ENCODE measurements around the gene SLC44A3.

SLC44A3 gene

DNA sequence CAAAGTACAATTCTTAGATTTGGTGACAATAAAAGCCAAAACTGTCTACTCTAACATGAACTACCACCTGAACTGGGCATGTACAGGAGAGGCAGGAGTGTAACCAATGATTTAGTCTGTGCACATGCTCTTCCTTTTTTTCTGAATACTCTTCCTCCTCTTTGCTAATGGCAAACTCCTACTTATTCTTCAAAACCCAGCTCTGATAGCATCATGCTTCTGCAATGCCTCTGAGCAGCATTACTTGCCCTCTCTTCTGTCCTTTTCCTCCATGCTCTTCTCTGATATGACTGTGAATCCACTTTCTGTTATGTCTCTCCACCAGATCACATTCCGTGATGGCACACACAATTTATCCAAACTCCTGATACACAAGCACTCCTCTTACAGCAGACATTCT, 75.4 kb downstream of the SLC44A3 start:
- peaks cover 38 to 49% of the 10 kb centered on the region in 2 donors for H3K36me3 ChIP-seq (ENCODE audit: control insufficient read depth in 1 of 2, insufficient read depth in 2 of 2, low read length in 2 of 2)

DNA sequence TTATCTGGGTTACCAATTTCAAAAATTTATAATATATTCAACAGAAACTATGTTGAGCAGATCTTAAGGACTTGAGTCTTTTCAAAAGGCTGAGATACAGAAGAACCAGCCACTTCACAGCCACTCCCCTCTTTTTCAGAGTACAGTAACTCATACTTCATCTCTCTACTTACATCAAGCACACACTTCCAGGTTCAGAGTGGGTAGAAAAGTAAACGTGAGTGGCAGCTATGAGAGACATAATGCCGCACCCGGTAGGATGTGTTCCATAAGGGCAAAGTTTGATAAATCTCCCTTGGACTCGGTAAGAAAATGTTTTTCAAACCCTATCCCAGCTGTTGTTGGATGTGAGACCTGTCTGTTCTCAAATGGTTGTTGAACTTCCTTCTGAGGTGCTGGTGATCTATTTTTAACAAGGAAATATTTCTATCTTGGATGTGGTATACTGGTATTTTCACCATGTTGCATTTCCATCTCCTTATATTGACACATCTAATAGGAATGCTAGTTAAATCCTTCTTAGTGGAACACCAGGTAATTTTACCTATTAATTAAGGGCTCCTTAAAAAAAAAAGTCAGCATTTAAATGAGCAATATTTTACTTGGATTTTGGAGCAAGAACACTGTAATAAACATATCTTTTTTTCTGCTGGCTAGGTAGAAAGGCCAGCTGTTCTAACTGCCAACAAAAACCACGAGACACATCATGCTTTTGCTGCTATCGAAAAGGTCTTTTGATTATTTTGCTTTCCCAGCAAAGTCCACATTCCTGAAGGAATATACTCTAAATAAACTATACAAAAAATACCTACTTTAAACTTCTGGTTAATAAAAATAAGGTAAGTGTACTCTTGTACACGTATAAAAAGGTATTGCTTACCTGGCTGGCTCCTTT, 78.6 kb downstream of the SLC44A3 start:
- no peaks in the 10 kb centered on the region for H3K27me3 ChIP-seq (ENCODE audit: low read depth, low read length)
- H3K4me3 ChIP-seq (ENCODE audit: low read depth in 1 of 2, low read length in 2 of 2) = no peak overlapping the region
- peak overlapping the region; percentile 3 for H3K27ac ChIP-seq (ENCODE audit: low read length)
- H3K9me3 ChIP-seq (ENCODE audit: control insufficient read depth in 1 of 2, low read length in 2 of 2) = no peaks in the 10 kb centered on the region
- H3K36me3 ChIP-seq (ENCODE audit: control insufficient read depth in 1 of 2, insufficient read depth in 2 of 2, low read length in 2 of 2) = peaks cover 34 to 49% of the 10 kb centered on the region in 2 donors
- H3K4me1 ChIP-seq (ENCODE audit: control insufficient read depth in 1 of 2, insufficient read depth in 2 of 2, low read length in 2 of 2) = peaks cover 6 to 42% of the 10 kb centered on the region in 2 donors

More for the DNA sequence above, 75.4 kb downstream of the SLC44A3 start:
- Histone ChIP-seq H3K27ac (ENCODE audit: low read length) (no peak overlapping the region), H3K27me3 (ENCODE audit: low read depth, low read length) (no peaks in the 10 kb centered on the region), H3K9me3 (ENCODE audit: control insufficient read depth in 1 of 2, low read length in 2 of 2) (no peaks in the 10 kb centered on the region), H3K4me3 (ENCODE audit: low read depth in 1 of 2, low read length in 2 of 2) (no peak overlapping the region), H3K4me1 (ENCODE audit: control insufficient read depth in 1 of 2, insufficient read depth in 2 of 2, low read length in 2 of 2) (peaks cover 6 to 23% of the 10 kb centered on the region in 2 donors)

DNA sequence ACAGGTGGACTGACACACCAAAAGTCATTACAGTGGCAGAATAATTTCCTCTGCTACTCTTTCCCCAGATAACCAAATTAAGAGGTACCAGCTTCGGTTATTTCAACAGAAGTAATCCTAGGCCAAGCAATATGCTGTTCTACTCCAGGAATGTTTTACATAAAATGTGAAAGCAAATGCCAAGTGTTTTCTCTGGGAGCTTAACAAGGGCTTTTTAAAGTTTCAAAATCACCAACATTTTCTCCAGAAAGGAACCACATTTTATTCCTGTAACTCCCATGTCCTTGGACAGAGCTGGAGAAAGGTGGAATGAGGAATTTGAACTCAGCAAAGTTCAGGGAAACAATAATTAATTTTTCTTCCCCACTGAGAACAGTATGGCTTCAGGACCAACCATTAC, 79.6 kb downstream of the SLC44A3 start:
- Histone ChIP-seq H3K4me3 (ENCODE audit: low read depth in 1 of 2, low read length in 2 of 2) (no peak overlapping the region), H3K4me1 (ENCODE audit: control insufficient read depth in 1 of 2, insufficient read depth in 2 of 2, low read length in 2 of 2) (peaks cover 6 to 52% of the 10 kb centered on the region in 2 donors), H3K36me3 (ENCODE audit: control insufficient read depth in 1 of 2, insufficient read depth in 2 of 2, low read length in 2 of 2) (peaks cover 34 to 49% of the 10 kb centered on the region in 2 donors), H3K27me3 (ENCODE audit: low read depth, low read length) (no peaks in the 10 kb centered on the region), H3K9me3 (ENCODE audit: control insufficient read depth in 1 of 2, low read length in 2 of 2) (no peaks in the 10 kb centered on the region), H3K27ac (ENCODE audit: low read length) (peak overlapping the region; percentile 21)

DNA sequence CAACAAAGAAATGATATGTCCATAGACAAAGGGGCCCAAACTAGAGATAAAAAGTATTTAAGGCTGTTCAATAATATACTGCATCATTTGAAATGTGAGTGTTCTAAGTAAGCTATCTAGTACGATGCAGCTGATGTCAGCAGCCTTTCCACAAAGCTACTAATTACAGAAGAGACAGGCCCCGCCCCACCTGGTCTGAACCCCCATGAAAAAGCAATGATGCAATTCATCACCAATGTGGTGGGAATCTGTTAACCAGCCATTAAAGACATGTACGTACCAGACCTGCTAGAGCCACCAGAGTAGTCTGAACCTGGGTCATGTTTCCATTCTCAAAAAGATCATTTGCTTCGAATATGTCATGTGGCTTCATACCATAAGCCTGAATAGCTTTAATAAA, 81.7 kb downstream of the SLC44A3 start:
- H3K27me3 ChIP-seq (ENCODE audit: low read depth, low read length) = no peaks in the 10 kb centered on the region
- peaks cover 6 to 70% of the 10 kb centered on the region in 2 donors for H3K4me1 ChIP-seq (ENCODE audit: control insufficient read depth in 1 of 2, insufficient read depth in 2 of 2, low read length in 2 of 2)
- no peak overlapping the region for H3K27ac ChIP-seq (ENCODE audit: low read length)
- H3K4me3 ChIP-seq (ENCODE audit: low read depth in 1 of 2, low read length in 2 of 2) = no peak overlapping the region
- no peaks in the 10 kb centered on the region for H3K9me3 ChIP-seq (ENCODE audit: control insufficient read depth in 1 of 2, low read length in 2 of 2)
- peaks cover 18 to 32% of the 10 kb centered on the region in 2 donors for H3K36me3 ChIP-seq (ENCODE audit: control insufficient read depth in 1 of 2, insufficient read depth in 2 of 2, low read length in 2 of 2)

DNA sequence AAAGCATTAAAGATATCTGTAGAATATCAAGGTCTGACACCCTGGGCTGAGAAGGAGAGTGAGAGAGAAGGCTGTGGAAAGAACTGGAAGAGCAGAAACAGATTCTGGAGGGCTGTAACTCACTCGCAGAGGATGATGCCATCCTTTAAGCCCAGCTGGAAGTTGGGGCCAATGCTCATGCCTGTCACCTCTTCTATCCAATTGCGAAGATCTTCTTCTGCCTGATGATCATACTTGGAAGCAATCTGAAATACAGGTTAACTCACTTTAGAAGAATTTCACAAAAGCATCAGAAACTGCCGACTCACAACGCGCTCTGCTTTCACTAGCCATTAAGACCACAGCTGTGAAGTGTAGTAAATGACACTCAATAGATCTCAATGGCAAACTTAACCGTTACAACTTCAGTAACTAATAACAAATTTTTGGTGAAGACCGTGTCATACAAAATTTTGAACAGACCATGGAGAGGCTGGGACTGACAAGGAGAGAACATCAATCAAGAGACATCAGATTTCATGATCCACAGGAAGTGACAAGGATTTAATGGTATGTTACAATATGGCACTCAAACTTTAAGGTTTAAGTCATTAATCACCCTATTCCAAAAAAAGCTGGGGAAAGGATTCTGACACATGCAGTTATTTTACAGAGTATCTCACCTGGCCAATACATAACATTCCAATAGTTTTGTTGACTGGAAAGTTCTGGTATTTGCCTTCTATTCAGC, 83.3 kb downstream of the SLC44A3 start:
- H3K4me1 ChIP-seq (ENCODE audit: control insufficient read depth in 1 of 2, insufficient read depth in 2 of 2, low read length in 2 of 2) = peaks cover 6 to 74% of the 10 kb centered on the region in 2 donors
- H3K27ac ChIP-seq (ENCODE audit: low read length) = peak overlapping the region; percentile 49
- H3K27me3 ChIP-seq (ENCODE audit: low read depth, low read length) = no peaks in the 10 kb centered on the region
- no peak overlapping the region for H3K4me3 ChIP-seq (ENCODE audit: low read depth in 1 of 2, low read length in 2 of 2)
- H3K9me3 ChIP-seq (ENCODE audit: control insufficient read depth in 1 of 2, low read length in 2 of 2) = no peaks in the 10 kb centered on the region
- H3K36me3 ChIP-seq (ENCODE audit: control insufficient read depth in 1 of 2, insufficient read depth in 2 of 2, low read length in 2 of 2) = peaks cover 6 to 20% of the 10 kb centered on the region in 2 donors

DNA sequence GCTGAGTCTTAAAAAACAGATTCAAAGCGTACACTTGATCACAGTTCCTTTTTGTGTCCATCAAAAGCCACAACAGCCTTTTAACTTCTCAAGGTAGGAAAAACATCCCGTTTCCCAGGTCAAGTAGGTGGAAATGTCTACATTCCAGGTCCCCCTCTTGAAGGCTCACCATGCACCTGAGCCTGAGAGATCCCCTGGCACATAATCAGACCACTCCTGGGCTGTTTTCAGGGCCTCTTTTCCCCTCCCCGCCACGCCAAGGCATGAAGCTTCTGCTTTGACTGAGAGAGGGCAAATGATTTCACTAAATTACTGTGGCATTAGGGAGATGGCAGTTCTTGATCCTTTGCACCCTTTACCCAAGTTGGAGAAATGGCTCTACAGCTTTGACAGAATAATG, 85.0 kb downstream of the SLC44A3 start:
- Histone ChIP-seq H3K4me3 (ENCODE audit: low read depth in 1 of 2, low read length in 2 of 2) (no peak overlapping the region), H3K27me3 (ENCODE audit: low read depth, low read length) (no peaks in the 10 kb centered on the region), H3K27ac (ENCODE audit: low read length) (no peak overlapping the region), H3K4me1 (ENCODE audit: control insufficient read depth in 1 of 2, insufficient read depth in 2 of 2, low read length in 2 of 2) (peaks cover 0 to 64% of the 10 kb centered on the region in 2 donors), H3K36me3 (ENCODE audit: control insufficient read depth in 1 of 2, insufficient read depth in 2 of 2, low read length in 2 of 2) (peaks cover 0 to 14% of the 10 kb centered on the region in 2 donors), H3K9me3 (ENCODE audit: control insufficient read depth in 1 of 2, low read length in 2 of 2) (no peaks in the 10 kb centered on the region)

DNA sequence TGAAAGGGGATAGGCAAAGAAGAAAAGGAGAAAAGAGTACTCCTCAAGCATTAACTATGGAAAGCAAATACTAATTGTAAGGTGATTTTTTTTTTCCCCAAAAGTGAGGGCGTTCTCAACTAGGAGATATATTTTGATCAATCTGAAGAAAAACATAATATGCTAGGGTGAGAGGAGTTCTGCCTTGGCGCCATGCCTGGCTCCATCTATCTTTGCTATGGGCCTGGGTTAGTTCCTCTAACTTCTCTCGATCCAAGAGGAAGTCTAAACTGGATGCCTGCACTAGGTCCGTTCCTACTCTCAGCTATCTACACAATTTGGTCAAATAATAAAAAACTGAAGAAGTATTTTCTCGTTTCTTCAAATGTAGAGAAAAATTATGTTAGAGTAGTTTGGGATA, 86.2 kb downstream of the SLC44A3 start:
- H3K36me3 ChIP-seq (ENCODE audit: control insufficient read depth in 1 of 2, insufficient read depth in 2 of 2, low read length in 2 of 2) = peaks cover 0 to 14% of the 10 kb centered on the region in 2 donors
- H3K4me1 ChIP-seq (ENCODE audit: control insufficient read depth in 1 of 2, insufficient read depth in 2 of 2, low read length in 2 of 2) = peaks cover 0 to 73% of the 10 kb centered on the region in 2 donors
- H3K27ac ChIP-seq (ENCODE audit: low read length) = no peak overlapping the region

DNA sequence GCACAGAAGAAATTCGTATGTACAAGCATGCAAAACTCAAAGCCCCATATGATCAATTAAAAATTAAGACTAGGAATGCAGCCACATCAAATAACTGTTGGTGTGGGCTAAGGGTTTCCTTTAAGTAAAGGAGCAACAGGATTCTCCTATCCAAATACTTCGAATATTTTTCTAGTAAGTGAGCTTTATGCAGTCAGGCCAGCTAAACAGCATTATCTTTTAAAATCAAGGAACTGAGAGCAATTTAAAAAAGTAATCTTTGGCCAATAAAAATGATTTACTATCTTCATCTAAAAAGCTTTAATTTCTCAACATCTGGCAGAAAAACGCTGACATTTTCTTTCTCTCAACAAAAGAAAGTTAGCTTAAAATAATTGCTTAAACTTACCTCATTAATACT, 87.0 kb downstream of the SLC44A3 start:
- Histone ChIP-seq H3K27ac (ENCODE audit: low read length) (no peak overlapping the region), H3K27me3 (ENCODE audit: low read depth, low read length) (no peaks in the 10 kb centered on the region), H3K36me3 (ENCODE audit: control insufficient read depth in 1 of 2, insufficient read depth in 2 of 2, low read length in 2 of 2) (peaks cover 0 to 6% of the 10 kb centered on the region in 2 donors), H3K4me3 (ENCODE audit: low read depth in 1 of 2, low read length in 2 of 2) (no peak overlapping the region), H3K9me3 (ENCODE audit: control insufficient read depth in 1 of 2, low read length in 2 of 2) (no peaks in the 10 kb centered on the region), H3K4me1 (ENCODE audit: control insufficient read depth in 1 of 2, insufficient read depth in 2 of 2, low read length in 2 of 2) (peaks cover under 1 to 73% of the 10 kb centered on the region in 2 donors)

More for the DNA sequence above, 86.2 kb downstream of the SLC44A3 start:
- Histone ChIP-seq H3K27me3 (ENCODE audit: low read depth, low read length) (no peaks in the 10 kb centered on the region), H3K9me3 (ENCODE audit: control insufficient read depth in 1 of 2, low read length in 2 of 2) (no peaks in the 10 kb centered on the region), H3K4me3 (ENCODE audit: low read depth in 1 of 2, low read length in 2 of 2) (no peak overlapping the region)

DNA sequence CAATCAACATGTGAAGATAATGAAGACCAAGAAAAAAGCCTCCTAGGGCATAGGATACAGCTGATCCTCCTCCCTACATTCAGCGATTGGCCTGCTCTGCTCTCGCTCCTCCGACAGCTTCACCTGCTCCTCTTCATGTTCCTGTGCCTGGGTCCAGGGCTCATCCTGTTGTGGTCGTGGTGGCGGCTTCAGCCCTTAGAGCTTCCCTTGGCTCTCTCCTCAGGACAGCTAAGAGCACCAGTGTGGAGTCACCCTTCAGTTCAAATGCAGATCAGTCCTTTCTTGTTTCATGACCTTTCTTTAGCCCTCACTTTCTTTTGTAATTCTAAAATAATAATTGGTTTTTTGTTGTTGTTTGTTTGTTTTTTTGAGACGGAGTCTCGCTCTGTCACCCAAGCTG, 88.0 kb downstream of the SLC44A3 start:
- no peak overlapping the region for H3K27ac ChIP-seq (ENCODE audit: low read length)
- peaks cover 8 to 72% of the 10 kb centered on the region in 2 donors for H3K4me1 ChIP-seq (ENCODE audit: control insufficient read depth in 1 of 2, insufficient read depth in 2 of 2, low read length in 2 of 2)
- H3K4me3 ChIP-seq (ENCODE audit: low read depth in 1 of 2, low read length in 2 of 2) = no peak overlapping the region
- peaks cover 0 to 6% of the 10 kb centered on the region in 2 donors for H3K36me3 ChIP-seq (ENCODE audit: control insufficient read depth in 1 of 2, insufficient read depth in 2 of 2, low read length in 2 of 2)
- no peaks in the 10 kb centered on the region for H3K9me3 ChIP-seq (ENCODE audit: control insufficient read depth in 1 of 2, low read length in 2 of 2)
- no peaks in the 10 kb centered on the region for H3K27me3 ChIP-seq (ENCODE audit: low read depth, low read length)

DNA sequence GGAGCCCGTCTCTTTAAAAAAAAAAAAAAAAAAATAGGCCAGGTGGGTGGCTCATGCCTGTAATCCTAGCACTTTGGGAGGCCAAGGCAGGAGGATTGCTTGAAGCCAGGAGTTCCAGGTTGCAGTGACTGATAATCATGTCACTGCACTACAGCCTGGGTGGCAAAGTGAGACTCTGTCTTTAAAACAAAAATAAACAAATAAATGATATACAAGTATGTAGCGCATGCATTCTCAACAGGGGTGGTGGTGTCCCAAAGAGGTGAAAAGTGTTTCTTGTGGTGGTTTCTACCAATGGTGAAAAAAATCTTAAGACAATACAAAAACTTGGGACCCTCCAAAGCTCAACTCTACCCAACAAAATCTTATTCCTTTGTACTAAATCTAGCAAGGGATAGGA, 88.8 kb downstream of the SLC44A3 start:
- Histone ChIP-seq H3K9me3 (ENCODE audit: control insufficient read depth in 1 of 2, low read length in 2 of 2) (no peaks in the 10 kb centered on the region), H3K4me1 (ENCODE audit: control insufficient read depth in 1 of 2, insufficient read depth in 2 of 2, low read length in 2 of 2) (peaks cover 13 to 71% of the 10 kb centered on the region in 2 donors), H3K4me3 (ENCODE audit: low read depth in 1 of 2, low read length in 2 of 2) (no peak overlapping the region), H3K27ac (ENCODE audit: low read length) (no peak overlapping the region), H3K27me3 (ENCODE audit: low read depth, low read length) (no peaks in the 10 kb centered on the region), H3K36me3 (ENCODE audit: control insufficient read depth in 1 of 2, insufficient read depth in 2 of 2, low read length in 2 of 2) (peaks cover 0 to 6% of the 10 kb centered on the region in 2 donors)

DNA sequence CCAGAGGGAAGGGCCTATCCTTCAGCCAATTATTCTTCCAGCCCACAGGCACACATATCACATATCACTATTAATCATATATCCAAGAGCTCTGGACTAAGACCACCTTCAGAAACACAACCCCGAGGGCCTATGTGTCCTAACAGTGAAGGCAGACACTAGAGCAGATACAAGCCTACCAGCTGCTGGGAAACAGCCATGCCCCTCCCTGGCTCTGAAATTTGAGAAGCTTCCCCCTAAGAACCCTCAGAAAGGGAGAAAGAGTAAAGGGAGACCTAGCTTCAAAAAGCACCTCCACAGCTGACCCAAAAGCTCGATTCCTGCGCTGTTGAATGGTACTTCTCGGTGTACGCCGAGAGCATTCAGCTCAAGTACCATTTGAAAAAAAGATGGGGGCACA, 89.3 kb downstream of the SLC44A3 start:
- peaks cover 13 to 66% of the 10 kb centered on the region in 2 donors for H3K4me1 ChIP-seq (ENCODE audit: control insufficient read depth in 1 of 2, insufficient read depth in 2 of 2, low read length in 2 of 2)
- no peak overlapping the region for H3K27ac ChIP-seq (ENCODE audit: low read length)
- H3K36me3 ChIP-seq (ENCODE audit: control insufficient read depth in 1 of 2, insufficient read depth in 2 of 2, low read length in 2 of 2) = peaks cover 0 to 6% of the 10 kb centered on the region in 2 donors
- H3K4me3 ChIP-seq (ENCODE audit: low read depth in 1 of 2, low read length in 2 of 2) = no peak overlapping the region
- no peaks in the 10 kb centered on the region for H3K9me3 ChIP-seq (ENCODE audit: control insufficient read depth in 1 of 2, low read length in 2 of 2)
- no peaks in the 10 kb centered on the region for H3K27me3 ChIP-seq (ENCODE audit: low read depth, low read length)

All from muscle layer of duodenum (tissue), 2 donors.